Measurements from ENCODE around the gene CYREN.

The CYREN gene

DNA sequence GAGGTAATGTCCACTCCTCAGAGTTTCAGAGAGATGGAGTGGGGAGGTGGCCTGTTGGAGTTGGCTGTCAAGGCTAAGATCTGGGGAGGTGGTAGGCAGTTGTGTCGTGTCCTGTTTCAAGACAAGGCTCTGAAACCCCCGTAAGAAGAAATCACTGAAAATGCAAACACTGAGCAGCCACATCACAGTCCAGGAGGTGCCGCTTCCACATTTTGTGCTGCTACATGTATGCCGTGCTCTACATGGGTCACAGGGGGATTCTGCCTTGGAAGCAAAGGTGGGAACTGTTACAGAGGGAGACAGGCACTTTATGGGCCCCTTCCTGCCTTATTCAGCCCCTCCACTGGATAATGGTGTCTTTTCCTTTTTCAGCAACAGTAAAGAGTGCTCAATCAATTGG lies 28.9 kb upstream of the CYREN start:
- no peak for DNase-seq
- in situ Hi-C loops (cut with MboI; ENCODE audit: low pct_unique_long_range_greater_than_20kb, low sequenced_read_pairs), result no loop called here

DNA sequence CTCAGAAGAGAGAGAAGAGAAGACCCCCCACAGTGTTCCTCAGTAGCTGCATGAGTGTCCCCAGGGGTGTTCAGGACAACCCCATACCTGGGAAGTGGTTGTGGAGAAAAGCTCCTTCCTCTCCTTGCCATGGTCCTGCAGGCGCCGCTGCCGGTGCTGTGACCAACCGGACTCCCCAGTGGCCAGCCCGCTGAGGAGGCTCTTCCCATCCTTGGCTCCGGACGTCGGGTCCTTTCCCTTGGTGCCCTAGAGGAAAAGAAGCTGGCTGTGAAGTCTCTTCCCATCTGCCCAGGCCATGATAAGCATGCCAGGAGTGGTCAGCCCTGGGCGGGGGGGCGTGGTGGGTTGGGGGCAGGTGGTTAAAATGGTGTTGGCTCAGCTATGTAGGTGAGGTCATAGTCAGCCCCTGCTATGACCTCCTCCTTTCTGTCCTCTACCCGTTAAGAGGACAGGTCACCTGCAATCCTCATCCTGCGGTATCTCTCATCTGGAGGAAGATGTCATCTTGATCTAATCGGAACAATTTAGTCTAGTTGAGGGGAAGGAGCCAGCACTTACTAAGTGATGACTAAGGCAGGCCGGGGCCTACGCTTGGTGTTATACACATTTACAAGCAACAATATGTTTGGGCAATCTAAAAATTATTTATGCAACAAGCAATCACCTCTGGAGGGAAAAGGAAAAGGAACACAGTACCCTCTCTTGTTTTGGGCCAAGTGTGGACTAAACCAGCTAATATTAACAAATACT lies 27.6 kb upstream of the CYREN start:
- DNase-seq, result no peak
- in situ Hi-C loops (cut with MboI; ENCODE audit: low pct_unique_long_range_greater_than_20kb, low sequenced_read_pairs), result no loop called here

DNA sequence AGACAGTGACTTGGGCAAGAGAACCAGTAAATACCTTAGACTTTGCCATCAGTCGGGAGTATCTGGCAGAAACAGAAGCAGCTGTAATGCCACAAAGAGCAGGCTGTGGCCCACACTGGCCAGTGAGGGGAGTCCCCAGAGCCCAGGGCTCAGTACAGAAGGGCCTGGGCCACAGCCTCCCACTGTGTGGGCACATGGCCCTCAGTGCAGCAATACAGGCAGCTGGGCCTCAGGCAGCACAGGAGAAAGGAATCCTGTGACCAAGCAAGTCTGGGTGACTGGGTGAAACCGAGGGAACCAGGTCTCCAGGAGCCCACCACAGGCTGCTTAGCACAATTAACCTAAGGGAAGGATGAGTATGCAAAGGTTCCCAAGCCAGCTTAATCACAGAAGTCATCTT lies 26.8 kb upstream of the CYREN start:
- DNase-seq, result no peak
- in situ Hi-C loops (cut with MboI; ENCODE audit: low pct_unique_long_range_greater_than_20kb, low sequenced_read_pairs), result no loop called here

DNA sequence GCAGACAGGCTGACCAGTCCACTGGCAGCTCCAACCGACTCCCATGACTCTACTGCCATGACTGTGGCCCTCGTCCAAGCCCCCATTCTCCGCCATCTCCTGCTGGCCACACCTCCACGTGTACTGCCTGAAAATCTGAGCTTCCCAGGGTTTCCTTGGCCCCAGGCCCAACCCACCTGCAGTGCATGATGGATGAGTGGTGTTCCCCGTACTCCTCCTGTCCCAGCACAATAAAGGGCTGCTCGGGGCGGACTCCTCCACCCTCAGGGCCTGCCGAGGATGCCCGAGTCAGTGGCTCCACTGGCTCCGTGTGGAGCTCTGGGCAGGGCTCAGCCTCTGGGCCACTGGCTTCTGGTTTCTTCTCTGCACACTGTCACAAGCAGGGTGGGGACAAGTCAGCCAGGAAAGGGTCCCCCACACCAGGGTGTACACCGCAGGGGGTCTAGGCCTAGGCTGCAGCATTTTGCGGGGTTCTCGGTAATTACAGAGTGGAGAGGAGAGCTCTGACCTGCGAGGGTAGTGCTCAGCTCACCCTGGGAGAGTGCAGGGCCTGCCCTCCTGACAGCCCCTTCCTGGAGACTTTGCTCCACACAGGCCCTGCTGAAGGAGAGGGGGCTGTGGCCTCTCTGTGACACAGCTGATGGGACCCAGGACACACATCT lies 25.6 kb upstream of the CYREN start:
- in situ Hi-C loops (cut with MboI; ENCODE audit: low pct_unique_long_range_greater_than_20kb, low sequenced_read_pairs), result no loop called here
- no peak for DNase-seq

DNA sequence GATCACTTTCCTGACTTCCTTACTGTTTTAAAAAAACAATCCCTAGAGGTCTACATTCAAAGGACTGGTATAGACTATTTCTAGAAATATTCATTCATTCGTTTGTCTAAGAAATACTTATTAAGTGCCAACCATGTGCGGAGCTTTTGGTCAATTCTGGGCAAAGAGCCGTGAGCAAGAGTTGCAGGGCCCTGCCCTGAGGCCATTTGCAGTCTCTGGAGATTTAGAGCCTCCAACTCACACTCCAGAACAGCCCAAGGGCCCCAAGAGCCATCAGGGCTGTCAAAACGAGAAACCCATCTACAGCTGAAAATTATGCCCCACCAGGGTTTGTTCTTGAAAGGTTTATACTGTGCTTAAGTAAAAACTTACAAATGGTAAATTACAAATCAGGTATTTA lies 24.6 kb upstream of the CYREN start:
- DNase-seq, result no peak
- in situ Hi-C loops (cut with MboI; ENCODE audit: low pct_unique_long_range_greater_than_20kb, low sequenced_read_pairs), result no loop called here

DNA sequence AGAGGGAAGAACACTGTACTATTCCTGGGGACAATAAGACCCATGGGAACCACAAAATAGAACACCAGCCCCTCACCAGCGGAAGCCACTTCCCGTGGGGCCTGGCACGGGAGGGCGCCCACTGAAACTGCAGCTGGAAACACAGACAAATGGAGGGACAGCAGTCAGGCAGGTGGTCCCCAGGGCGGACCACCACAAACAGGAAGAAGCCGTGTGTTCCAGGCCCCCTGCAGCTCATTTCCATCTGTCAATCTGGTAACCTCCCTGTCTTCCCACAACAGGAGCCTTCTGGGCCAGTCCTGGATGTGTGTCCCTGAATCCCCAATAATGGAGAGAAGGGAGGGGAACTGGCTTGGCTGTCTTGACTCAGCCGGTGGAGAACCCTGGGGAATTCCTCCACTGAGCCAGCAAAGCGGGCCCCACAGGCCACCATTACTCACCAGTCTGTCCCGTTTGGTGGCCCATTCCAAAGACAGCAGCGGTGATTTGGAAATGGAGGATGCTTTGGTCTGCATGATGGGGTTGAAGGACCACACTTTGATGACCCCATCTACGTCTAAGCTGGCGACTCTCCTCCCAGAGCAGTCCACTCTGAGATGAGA lies 24.1 kb upstream of the CYREN start:
- no peak for DNase-seq
- in situ Hi-C loops (cut with MboI; ENCODE audit: low pct_unique_long_range_greater_than_20kb, low sequenced_read_pairs), result no loop called here

DNA sequence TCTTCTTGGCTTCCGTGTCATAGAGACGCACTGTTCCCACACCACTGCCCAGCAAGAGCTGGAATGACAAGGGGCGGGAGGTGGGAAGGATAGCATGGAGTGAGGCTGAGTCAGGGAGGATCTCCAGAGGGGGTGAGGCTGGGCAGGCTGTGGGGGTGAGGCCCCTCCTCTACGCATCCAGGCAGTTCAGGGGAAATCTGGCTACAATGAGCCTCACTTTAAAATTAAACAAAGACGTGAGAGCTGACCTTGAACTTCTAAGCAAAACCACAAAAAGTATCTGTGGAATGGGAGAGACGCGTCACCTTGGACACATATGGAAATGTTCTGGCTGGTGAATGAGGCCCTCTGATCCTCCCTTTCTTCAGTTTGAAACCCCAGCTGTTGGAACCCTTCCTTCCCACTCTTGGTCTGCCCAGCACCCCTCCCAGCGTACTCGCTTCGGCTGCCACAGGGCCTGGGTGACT lies 23.1 kb upstream of the CYREN start:
- in situ Hi-C loops (cut with MboI; ENCODE audit: low pct_unique_long_range_greater_than_20kb, low sequenced_read_pairs), result no loop called here

DNA sequence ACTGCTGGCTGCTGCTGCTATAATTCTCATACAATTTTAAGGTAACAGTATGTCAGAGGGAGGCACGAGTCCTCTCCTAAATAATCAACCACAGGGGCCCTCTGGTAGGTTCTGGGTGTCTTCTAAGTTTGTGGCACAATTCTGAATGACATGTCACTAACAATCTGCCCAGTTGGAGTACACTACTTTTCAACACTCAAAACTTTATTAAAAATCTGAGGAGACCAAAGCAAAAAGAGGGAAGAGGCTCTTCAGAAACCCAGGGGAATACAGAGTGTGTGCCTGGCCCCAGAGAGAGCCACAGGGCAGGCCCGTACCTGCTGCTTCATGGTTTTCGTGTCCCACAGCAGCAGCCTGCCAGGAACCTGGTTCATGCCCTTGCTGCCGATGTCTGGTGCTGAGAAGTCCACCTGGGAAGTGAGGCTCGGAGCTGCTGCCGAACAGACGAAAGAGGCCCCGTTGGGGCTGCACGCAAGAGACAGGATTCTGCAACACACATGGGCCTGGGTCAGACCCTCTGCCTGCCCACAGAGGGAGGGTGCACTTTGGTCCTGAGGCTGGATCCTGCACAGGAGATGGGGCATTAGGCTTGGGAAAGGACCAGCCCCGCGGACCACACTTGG lies 22.5 kb upstream of the CYREN start:
- in situ Hi-C loops (cut with MboI; ENCODE audit: low pct_unique_long_range_greater_than_20kb, low sequenced_read_pairs), result no loop called here
- DNase-seq, result no peak

More for the DNA sequence above, 23.1 kb upstream of the CYREN start:
- no peak for DNase-seq

DNA sequence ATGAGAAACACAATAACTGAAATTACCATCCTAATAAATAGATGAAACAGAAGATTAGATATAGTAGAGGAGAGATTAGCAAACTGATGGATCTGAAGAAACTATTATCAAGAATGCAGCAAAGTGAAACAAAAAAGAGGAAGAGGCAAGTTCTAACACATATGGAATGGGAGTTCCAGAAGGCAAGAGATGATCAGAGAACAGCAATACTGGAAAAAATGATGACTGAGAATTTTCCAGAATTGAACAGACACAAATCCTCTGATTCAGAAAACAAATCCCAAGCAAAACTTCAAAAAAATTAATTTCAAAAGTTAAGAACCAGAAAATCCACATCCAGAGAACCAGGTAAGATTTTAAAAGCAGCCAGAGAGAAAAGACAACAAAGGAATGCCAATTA lies 20.2 kb upstream of the CYREN start:
- no peak for DNase-seq
- in situ Hi-C loops (cut with MboI; ENCODE audit: low pct_unique_long_range_greater_than_20kb, low sequenced_read_pairs), result no loop called here

DNA sequence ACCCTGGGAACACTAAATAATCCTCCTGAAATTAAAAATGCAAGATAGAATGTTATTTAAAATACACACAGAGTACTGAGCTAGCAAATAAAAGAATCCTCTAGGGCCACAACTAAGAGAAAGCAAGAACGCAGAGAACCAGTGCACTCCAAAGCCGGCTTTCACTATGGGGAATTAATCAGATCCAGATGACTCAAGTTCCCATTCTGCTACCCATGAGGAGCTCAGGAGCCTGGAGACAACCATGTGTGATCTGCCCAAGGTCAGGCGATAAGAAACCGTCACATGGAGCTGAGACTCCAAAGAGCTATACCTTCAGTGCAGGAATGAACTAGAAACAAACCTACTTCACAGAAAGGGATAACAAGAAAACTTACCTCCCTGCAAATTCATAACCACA lies 19.5 kb upstream of the CYREN start:
- in situ Hi-C loops (cut with MboI; ENCODE audit: low pct_unique_long_range_greater_than_20kb, low sequenced_read_pairs), result no loop called here
- no peak for DNase-seq

DNA sequence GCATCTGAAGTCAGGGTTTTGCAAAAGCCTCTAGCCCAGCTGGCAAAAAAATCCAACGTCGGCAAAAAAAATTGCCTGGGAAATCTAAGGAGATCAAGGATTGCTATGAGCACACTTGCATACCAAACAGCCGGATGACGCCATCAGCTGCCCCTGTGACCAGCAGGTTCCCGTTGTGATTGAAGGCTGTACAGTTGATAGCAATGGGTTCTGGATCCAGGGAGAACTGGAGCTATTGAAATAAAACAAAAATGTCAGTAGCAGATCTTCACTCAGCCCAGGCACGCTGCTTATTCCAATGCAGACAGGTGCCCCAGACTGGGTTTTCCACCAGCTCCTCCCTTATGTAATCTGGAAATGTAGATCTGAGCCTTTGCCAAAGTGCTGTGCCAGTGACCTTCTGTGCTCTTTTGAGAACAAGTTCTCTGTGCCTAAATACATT lies 18.7 kb upstream of the CYREN start:
- in situ Hi-C loops (cut with MboI; ENCODE audit: low pct_unique_long_range_greater_than_20kb, low sequenced_read_pairs), result no loop called here

DNA sequence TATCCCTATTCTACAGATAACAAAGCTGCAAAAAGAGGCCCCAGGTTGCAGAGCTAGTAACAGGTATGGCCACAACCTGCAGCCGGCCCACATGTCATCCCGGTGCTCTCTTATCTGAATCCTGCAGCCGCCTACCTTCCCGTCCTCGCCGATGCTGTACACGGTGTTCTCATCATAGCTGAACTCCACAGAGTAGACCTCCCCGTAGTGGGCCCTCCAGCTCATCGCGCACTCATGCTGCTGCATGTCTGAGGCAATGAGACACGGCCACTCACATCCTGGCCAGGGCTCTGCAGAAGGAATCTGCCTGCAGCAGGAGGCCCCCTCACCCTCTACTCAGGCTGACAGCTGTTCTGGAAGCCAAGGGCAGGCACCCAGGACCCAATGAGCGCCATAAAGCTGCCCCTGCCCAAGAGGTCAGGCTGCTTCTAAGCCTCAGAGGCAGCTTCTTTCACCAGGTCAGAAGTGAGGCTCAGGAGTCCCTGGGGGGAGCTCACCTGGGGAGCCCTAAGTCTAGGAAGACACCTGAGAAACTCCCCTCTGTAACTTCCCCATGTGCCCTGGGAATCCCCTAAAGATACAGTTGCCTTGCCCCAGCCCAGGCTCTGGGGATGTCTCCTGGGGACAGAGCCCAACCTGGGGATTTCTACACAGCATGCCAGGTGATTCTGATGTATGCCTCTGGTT lies 17.9 kb upstream of the CYREN start:
- in situ Hi-C loops (cut with MboI; ENCODE audit: low pct_unique_long_range_greater_than_20kb, low sequenced_read_pairs), result no loop called here
- no peak for DNase-seq

More for the DNA sequence above, 18.7 kb upstream of the CYREN start:
- no peak for DNase-seq

DNA sequence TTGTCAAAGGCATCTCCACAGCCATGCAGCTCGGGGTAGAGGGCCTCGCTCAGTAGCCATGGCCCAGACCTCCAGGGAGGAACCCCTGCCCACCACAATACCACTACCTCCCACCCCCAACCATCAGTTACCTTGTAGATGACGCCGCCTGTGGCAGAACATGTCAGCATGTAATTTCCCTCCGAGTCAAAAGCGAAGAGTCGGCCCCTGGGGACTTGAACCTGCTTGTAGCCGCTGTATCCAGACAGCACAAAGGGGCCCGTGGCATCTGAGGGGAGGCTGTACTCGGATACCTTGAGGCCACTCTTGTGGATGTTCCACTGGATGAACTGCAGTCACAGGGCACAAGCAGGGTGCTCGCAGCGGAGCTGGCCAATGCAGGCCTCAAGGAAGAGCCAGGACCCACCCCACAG lies 16.3 kb upstream of the CYREN start:
- in situ Hi-C loops (cut with MboI; ENCODE audit: low pct_unique_long_range_greater_than_20kb, low sequenced_read_pairs), result no loop called here

DNA sequence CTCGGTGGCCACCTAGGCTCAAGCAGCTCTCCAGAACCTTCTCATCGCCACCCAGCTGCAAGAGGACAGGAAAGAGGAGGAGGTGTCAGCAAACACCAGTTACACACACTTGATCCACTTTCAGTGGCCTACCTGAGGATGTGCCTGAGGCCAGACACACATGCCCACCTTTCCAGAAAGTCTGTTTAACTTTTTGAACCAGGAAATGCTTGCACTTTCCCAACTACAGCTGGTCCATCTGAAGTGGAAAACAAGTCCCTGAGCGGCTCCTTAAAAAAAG lies 15.7 kb upstream of the CYREN start:
- no peak for DNase-seq
- in situ Hi-C loops (cut with MboI; ENCODE audit: low pct_unique_long_range_greater_than_20kb, low sequenced_read_pairs), result no loop called here

More for the DNA sequence above, 16.3 kb upstream of the CYREN start:
- no peak for DNase-seq

DNA sequence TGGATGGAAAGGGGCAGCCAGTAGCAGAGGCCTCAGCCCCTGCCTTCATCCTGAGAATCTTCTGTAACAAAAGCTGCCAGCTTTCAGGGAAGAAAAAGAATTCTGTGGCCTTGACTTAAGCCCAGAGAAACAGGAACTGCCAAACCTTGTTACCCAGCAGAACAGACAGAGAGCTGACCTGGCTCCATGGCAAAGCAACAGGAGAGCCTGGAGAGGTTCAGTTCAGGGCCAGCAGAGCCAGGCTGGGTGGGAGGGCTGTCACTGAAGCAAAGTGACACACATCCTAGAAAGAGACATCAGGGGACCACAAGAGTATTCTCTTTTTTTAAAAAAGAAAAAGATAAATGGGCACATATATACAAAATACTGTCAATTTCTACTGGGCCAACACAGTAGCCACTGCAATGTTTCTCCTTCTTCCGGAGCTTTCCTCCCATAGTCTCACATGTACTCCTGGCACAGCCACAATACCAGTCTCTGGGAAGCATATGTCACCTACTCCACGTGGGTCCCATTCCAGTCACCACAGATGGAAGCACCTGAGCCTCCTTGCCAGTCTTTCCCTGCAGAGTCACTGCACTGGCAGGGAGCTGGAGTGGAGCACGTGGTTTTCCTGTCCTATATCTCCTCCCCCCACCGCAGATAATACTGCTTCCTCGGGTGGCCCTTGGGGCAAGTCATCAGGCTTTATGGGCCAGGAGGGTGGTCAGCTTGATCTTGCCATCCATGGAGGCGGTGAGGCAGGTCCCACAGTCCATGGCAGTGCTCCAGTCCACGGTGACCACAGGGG lies 15.2 kb upstream of the CYREN start:
- in situ Hi-C loops (cut with MboI; ENCODE audit: low pct_unique_long_range_greater_than_20kb, low sequenced_read_pairs), result no loop called here
- DNase-seq, result no peak

DNA sequence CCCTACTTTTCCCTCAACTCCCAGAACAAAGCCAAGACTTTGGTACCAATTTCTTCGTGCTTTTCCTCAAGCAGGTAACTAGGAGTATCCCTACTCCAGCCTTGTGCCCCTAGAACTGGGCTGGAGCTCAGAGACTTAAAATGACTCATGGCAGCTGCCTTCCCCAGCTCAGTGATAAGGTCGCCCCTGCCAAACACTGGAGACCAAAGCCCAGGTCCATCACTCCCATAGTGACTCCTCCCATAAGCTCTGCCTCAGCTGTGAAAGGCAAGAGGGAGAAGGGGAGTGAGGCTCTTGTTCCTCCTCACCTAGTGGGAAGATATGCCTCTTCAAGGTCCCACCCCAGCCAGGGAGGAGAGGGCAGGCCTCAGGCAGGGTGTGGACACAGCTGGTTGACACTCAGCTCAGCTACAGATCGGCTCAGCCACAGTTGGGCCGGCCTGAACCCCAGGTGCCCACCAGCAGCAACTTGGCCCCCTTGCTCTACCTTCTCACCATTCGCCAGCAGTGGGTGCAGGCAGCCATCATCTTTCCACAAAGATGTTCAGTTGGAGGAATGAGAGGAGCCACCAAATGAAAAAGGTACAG lies 13.8 kb upstream of the CYREN start:
- in situ Hi-C loops (cut with MboI; ENCODE audit: low pct_unique_long_range_greater_than_20kb, low sequenced_read_pairs), result no loop called here
- DNase-seq, result no peak

DNA sequence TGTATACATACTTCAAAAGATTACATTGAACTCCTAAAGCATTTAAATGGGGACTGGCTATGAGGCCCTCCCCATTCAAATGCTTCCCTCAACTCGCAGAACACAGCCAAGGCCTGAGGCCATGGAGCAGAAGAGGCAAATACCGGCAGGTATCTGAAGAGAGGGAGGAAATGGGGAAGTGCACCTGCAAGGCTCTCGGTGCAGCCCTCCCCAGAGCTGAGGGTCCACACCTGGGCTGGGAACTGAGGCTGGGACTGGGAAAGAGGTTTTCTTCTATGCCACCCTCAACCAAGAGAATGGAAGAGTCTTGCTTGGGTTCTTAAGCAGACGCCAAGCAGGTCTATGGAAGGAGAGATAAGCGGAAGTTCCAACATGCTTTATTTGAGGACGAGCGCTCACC lies 13.0 kb upstream of the CYREN start:
- DNase-seq, result no peak
- in situ Hi-C loops (cut with MboI; ENCODE audit: low pct_unique_long_range_greater_than_20kb, low sequenced_read_pairs), result no loop called here

DNA sequence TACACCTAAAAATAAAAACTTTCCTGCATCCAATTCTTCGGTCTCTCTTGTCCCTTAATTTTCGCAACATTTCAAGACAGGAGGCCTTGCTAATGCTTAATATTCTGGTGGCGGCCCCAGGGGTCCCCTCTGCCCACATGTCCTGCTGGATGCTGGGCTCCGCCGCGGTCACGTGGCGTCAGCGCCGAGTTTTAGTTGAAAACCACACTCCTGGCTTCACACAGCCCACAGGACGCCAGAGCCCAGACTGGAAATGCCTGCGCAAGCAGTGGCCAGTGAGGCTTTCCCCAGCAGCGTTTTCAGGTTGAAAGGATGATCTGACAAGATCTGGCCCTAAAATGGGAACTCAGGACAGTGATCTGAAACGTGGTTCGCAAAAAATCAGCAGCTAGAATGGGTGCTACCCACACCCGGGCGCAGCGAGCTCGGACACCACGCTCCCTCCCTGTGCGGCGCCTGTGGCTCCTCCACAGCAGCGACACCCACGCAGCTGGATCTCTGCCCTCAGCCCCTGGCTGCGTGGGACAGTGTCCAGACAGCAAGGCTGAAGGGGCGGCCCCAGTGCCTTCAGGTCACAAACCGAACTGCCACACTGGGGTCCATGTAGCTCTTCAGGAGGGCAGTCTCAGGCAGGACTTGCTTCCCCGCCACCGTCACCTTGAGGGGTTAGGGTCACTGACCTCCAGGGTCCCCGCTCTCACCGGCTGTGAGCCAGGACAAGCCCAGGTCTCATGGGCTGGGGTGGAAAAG lies 11.6 kb upstream of the CYREN start:
- in situ Hi-C loops (cut with MboI; ENCODE audit: low pct_unique_long_range_greater_than_20kb, low sequenced_read_pairs), result no loop called here
- DNase-seq, result no peak
